ENCODE measurements around the gene NATD1.

GRCh38 chr17:21282850-21283249, 29.6 kb upstream of the NATD1 start:
- TF ChIP-seq RAD21 (IDR thresholded peaks at IDR 0.05; ENCODE audit: low read length) (no peak), CTCF (IDR thresholded peaks at IDR 0.05) (no peak), MXI1 (IDR thresholded peaks at IDR 0.05; ENCODE audit: low read depth, low read length) (no peak), GABPA (IDR thresholded peaks at IDR 0.05; ENCODE audit: low read depth) (no peak), POLR2AphosphoS5 (IDR thresholded peaks at IDR 0.05; ENCODE audit: low read depth, low read length) (no peak), PBX3 (IDR thresholded peaks at IDR 0.05) (no peak), TCF12 (IDR thresholded peaks at IDR 0.05) (no peak), SIN3A (IDR thresholded peaks at IDR 0.05; ENCODE audit: borderline replicate concordance, low read depth, low read length) (no peak), ELF1 (IDR thresholded peaks at IDR 0.05) (no peak), RXRA (IDR thresholded peaks at IDR 0.05; ENCODE audit: borderline replicate concordance, low read depth) (no peak)

All from SK-N-SH (cell line).